ENCODE measurements around the gene PRM1.

PRM1 gene

DNA sequence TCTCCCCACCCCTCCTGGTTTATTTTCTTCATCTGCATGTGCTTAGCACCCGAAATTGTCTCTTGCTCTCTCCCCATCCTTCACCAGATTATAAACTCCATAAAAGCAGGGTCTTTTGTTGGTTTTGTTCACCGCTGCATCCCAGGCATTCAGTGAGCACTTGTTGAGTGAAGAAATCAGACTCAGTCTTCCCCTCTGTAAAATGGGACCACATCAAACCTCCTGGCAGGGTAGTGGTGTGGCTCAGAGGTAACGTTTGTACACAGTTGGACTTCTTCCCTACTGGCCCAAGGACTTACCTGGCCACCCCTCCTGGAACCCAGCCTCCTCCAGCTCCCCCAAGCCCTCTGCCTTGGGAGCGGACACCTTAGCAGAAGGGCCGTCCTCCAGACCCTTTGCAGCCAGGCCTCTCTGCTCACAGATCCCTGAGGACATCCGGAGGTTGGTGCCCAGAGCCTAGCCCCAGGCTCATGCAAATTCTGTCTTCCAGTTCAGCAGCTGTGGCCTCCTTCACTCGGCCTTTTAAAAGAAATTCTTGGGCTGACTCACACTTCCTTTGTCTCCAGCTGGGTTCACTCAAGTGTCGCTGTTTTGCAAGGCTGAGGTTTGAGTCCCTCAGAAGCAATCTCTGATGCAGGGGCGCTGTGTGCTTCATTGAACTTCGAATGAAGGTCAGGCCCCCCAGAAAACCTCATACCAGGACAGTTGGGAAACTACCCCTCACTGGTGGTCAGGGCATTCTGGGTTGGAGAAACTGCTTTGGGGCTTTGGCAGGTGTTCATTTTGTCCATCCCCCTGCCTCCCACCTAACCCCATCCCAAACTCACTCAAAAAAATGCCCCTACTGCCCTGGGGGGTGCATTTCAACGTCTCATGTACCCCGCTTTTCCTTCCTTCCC lies 47.3 kb upstream of the PRM1 start:
- peak overlapping the region in 1 of 2 donors; percentile 27 for H3K4me3 ChIP-seq (ENCODE audit: low read length in 2 of 2)
- H3K27me3 ChIP-seq (ENCODE audit: control insufficient read depth in 3 of 3, insufficient read depth in 3 of 3, low read depth in 1 of 3, low read length in 3 of 3): no peaks in the 10 kb centered on the region

DNA sequence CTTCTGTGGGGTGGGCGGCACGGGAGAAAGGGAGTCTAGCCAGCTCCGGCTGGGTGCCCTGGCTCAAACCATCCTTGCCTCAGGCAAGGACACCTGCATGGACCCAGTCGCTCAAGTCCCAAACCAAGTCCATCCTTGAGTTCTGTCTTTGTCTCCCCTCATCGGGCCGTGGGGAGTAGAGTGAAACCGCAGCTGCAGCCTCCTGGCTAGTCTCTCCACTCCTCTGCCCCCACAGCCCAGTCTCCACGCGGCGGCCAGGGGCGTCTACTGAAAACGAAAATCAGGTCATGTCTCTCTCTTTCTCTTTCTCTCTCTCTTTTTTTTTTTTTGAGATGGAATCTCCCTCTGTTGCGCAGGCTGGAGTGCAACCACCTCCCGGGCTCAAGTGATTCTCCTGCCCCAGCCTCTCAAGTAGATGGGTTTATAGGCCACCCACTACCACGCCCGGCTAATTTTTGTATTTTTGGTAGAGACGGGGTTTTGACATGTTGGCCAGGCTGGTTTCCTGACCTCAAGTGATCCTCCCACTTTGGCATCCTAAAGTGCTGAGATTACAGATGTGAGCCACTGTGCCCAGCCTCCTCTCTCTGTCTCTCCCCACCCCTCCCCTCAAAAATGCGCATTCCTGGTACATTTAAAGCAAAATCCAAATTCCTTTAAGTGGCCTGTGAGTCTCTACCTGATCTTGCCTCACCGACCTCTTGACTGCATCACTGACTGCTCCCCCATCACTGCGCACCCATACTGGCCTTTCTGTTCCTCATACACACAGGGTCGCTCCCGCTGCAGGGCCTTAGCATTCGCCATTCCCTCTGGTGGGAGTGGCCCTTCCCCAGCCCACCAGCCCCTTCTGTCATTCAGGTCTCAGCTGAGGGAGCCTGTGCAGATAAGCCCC lies 46.4 kb upstream of the PRM1 start:
- peaks cover 2% of the 10 kb centered on the region for H3K79me1 ChIP-seq (ENCODE audit: low read depth, low read length)
- H2BK15ac ChIP-seq (ENCODE audit: low read length): peak overlapping the region; percentile 94
- H3K18ac ChIP-seq (ENCODE audit: low read length): peak overlapping the region; percentile 91
- no peaks in the 10 kb centered on the region for H3K36me3 ChIP-seq (replicated peaks in 1 of 2; ENCODE audit: control insufficient read depth in 2 of 2, insufficient read depth in 2 of 2, low read length in 2 of 2)
- H2BK120ac ChIP-seq (ENCODE audit: low read depth, low read length): peak overlapping the region; percentile 35
- peak overlapping the region; percentile 38 for H3K9ac ChIP-seq (ENCODE audit: low read depth, low read length, poor library complexity)
- no CpG with 5 or more reads among the region's 23 CpGs for WGBS, 2 donors (ENCODE audit: extremely low coverage in 2 of 2, insufficient read length in 2 of 2, insufficient replicate concordance in 1 of 2)
- no peak overlapping the region for H3K4me2 ChIP-seq (ENCODE audit: insufficient read depth, low read length, poor library complexity, severe bottlenecking)
- H3K27ac ChIP-seq (replicated peaks; ENCODE audit: low read length): no peak overlapping the region
- H2AK5ac ChIP-seq (ENCODE audit: low read depth, low read length): peak overlapping the region; percentile 95
- H4K91ac ChIP-seq (ENCODE audit: low read depth, low read length, poor library complexity): peak overlapping the region; percentile 11
- peak overlapping the region; percentile 81 for H3K23ac ChIP-seq (ENCODE audit: low read depth, low read length, poor library complexity)
- peaks cover 11 to 21% of the 10 kb centered on the region in 2 donors for H3K4me1 ChIP-seq (ENCODE audit: control insufficient read depth in 2 of 2, insufficient read depth in 1 of 2, low read depth in 1 of 2, low read length in 2 of 2)
- H3K14ac ChIP-seq (ENCODE audit: low read length): peak overlapping the region; percentile 11
- H2AFZ ChIP-seq (ENCODE audit: low read length): no peak overlapping the region
- DNase-seq (ENCODE audit: low spot score): no peak
- H3K27me3 ChIP-seq (ENCODE audit: control insufficient read depth in 3 of 3, insufficient read depth in 3 of 3, low read depth in 1 of 3, low read length in 3 of 3): no peaks in the 10 kb centered on the region
- H3K4me3 ChIP-seq (ENCODE audit: low read length in 2 of 2): no peak overlapping the region
- H4K8ac ChIP-seq (ENCODE audit: low read depth, low read length): peak overlapping the region; percentile 74
- H2BK5ac ChIP-seq (ENCODE audit: low read length): peak overlapping the region; percentile 44
- H3K4ac ChIP-seq (ENCODE audit: low read length): peak overlapping the region; percentile 19
- no peaks in the 10 kb centered on the region for H3K9me3 ChIP-seq (replicated peaks in 1 of 2; ENCODE audit: control insufficient read depth in 2 of 2, insufficient read depth in 1 of 2, low read depth in 1 of 2, low read length in 2 of 2)
- peak overlapping the region; percentile 91 for H2BK12ac ChIP-seq (ENCODE audit: low read length)

More for the DNA sequence above, 47.3 kb upstream of the PRM1 start:
- H2AFZ ChIP-seq (ENCODE audit: low read length): peak overlapping the region; percentile 50
- H3K23ac ChIP-seq (ENCODE audit: low read depth, low read length, poor library complexity): no peak overlapping the region
- H3K9me3 ChIP-seq (replicated peaks in 1 of 2; ENCODE audit: control insufficient read depth in 2 of 2, insufficient read depth in 1 of 2, low read depth in 1 of 2, low read length in 2 of 2): no peaks in the 10 kb centered on the region
- no peak overlapping the region for H3K4me2 ChIP-seq (ENCODE audit: insufficient read depth, low read length, poor library complexity, severe bottlenecking)
- no peak overlapping the region for H2BK15ac ChIP-seq (ENCODE audit: low read length)
- peak; percentile 62 for DNase-seq (ENCODE audit: low spot score)
- H4K91ac ChIP-seq (ENCODE audit: low read depth, low read length, poor library complexity): no peak overlapping the region
- H2BK120ac ChIP-seq (ENCODE audit: low read depth, low read length): peak overlapping the region; percentile 83
- peak overlapping the region; percentile 91 for H3K18ac ChIP-seq (ENCODE audit: low read length)
- H3K4ac ChIP-seq (ENCODE audit: low read length): no peak overlapping the region
- no peaks in the 10 kb centered on the region for H3K36me3 ChIP-seq (replicated peaks in 1 of 2; ENCODE audit: control insufficient read depth in 2 of 2, insufficient read depth in 2 of 2, low read length in 2 of 2)
- H4K8ac ChIP-seq (ENCODE audit: low read depth, low read length): no peak overlapping the region
- H2BK5ac ChIP-seq (ENCODE audit: low read length): peak overlapping the region; percentile 19
- no CpG with 5 or more reads among the region's 12 CpGs for WGBS, 2 donors (ENCODE audit: extremely low coverage in 2 of 2, insufficient read length in 2 of 2, insufficient replicate concordance in 1 of 2)
- peaks cover 11 to 21% of the 10 kb centered on the region in 2 donors for H3K4me1 ChIP-seq (ENCODE audit: control insufficient read depth in 2 of 2, insufficient read depth in 1 of 2, low read depth in 1 of 2, low read length in 2 of 2)
- H3K14ac ChIP-seq (ENCODE audit: low read length): peak overlapping the region; percentile 11
- no peak overlapping the region for H3K9ac ChIP-seq (ENCODE audit: low read depth, low read length, poor library complexity)
- no peak overlapping the region for H2AK5ac ChIP-seq (ENCODE audit: low read depth, low read length)
- peaks cover 2% of the 10 kb centered on the region for H3K79me1 ChIP-seq (ENCODE audit: low read depth, low read length)
- H3K27ac ChIP-seq (replicated peaks; ENCODE audit: low read length): peak overlapping the region; percentile 77
- peak overlapping the region; percentile 91 for H2BK12ac ChIP-seq (ENCODE audit: low read length)

DNA sequence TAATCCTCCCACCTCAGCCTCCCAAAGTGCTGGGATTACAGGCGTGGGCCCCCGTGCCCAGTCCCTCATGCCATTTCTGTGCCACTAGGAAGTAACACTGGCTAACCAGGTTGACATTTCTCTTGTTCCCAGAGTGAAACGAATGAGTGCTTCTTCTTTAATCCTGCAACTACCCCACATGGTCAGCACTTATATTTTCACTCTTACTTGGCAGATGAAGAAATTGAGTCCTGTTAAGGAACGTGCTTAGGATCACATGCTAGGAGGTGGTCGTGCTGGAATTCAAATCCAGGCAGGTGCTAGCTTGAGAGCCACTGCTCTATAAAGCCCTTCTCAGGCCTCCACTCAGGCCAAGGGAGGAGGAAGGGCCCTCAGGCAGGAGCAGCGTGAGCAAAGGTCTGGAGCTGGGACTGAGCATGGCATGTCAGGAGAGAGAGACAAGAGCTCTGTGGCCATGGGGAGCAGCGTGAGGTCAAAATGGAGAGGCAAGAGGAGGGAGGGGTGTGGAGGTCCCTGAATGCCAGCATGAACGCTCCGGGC lies 45.7 kb upstream of the PRM1 start:
- H3K36me3 ChIP-seq (replicated peaks in 1 of 2; ENCODE audit: control insufficient read depth in 2 of 2, insufficient read depth in 2 of 2, low read length in 2 of 2): no peaks in the 10 kb centered on the region
- H3K27ac ChIP-seq (replicated peaks; ENCODE audit: low read length): no peak overlapping the region
- H3K18ac ChIP-seq (ENCODE audit: low read length): peak overlapping the region; percentile 83
- no peak overlapping the region for H3K9ac ChIP-seq (ENCODE audit: low read depth, low read length, poor library complexity)
- DNase-seq (ENCODE audit: low spot score): no peak
- peak overlapping the region; percentile 95 for H2AK5ac ChIP-seq (ENCODE audit: low read depth, low read length)
- H3K27me3 ChIP-seq (ENCODE audit: control insufficient read depth in 3 of 3, insufficient read depth in 3 of 3, low read depth in 1 of 3, low read length in 3 of 3): no peaks in the 10 kb centered on the region
- peak overlapping the region; percentile 19 for H3K4ac ChIP-seq (ENCODE audit: low read length)
- H3K4me2 ChIP-seq (ENCODE audit: insufficient read depth, low read length, poor library complexity, severe bottlenecking): no peak overlapping the region
- H3K79me1 ChIP-seq (ENCODE audit: low read depth, low read length): peaks cover 2% of the 10 kb centered on the region
- H3K23ac ChIP-seq (ENCODE audit: low read depth, low read length, poor library complexity): peak overlapping the region; percentile 81
- peak overlapping the region; percentile 35 for H2BK120ac ChIP-seq (ENCODE audit: low read depth, low read length)
- peak overlapping the region; percentile 88 for H2BK12ac ChIP-seq (ENCODE audit: low read length)
- H3K4me3 ChIP-seq (ENCODE audit: low read length in 2 of 2): no peak overlapping the region
- WGBS, 2 donors (ENCODE audit: extremely low coverage in 2 of 2, insufficient read length in 2 of 2, insufficient replicate concordance in 1 of 2): no CpG with 5 or more reads among the region's 9 CpGs
- H4K91ac ChIP-seq (ENCODE audit: low read depth, low read length, poor library complexity): peak overlapping the region; percentile 11
- no peak overlapping the region for H2AFZ ChIP-seq (ENCODE audit: low read length)
- H2BK5ac ChIP-seq (ENCODE audit: low read length): peak overlapping the region; percentile 44
- H3K4me1 ChIP-seq (ENCODE audit: control insufficient read depth in 2 of 2, insufficient read depth in 1 of 2, low read depth in 1 of 2, low read length in 2 of 2): peaks cover 11 to 21% of the 10 kb centered on the region in 2 donors
- H3K9me3 ChIP-seq (replicated peaks in 1 of 2; ENCODE audit: control insufficient read depth in 2 of 2, insufficient read depth in 1 of 2, low read depth in 1 of 2, low read length in 2 of 2): no peaks in the 10 kb centered on the region
- peak overlapping the region; percentile 74 for H4K8ac ChIP-seq (ENCODE audit: low read depth, low read length)
- peak overlapping the region; percentile 94 for H2BK15ac ChIP-seq (ENCODE audit: low read length)
- peak overlapping the region; percentile 1 for H3K14ac ChIP-seq (ENCODE audit: low read length)

Measured in neuronal stem cell (in vitro differentiated cells).